HG03103 (cell line): ENCODE results near the gene C2CD4A.

Source experiments
- ATAC-seq: cut with Tn5 transposase; IDR thresholded peaks from one replicate; pipeline ENCODE4 v1.9.1; 2021; ENCODE audit warnings: low read depth; ENCODE audit not compliant: unreplicated experiment

The C2CD4A gene

GRCh38 chr15:62059108-62059815 is 7.5 kb upstream of the C2CD4A start:
- no peak for ATAC-seq

GRCh38 chr15:62059816-62060112 is 7.0 kb upstream of the C2CD4A start:
- peak; percentile 61 for ATAC-seq

- ATAC-seq = peak; percentile 85
These were observed 6.5 kb upstream of the C2CD4A start, which contains the start of gene VPS13C for GRCh38 chr15:62060113-62060895. VPS13C (minus strand) TSS chr15:62060447; CDS start chr15:62060374, 73 bp downstream.

GRCh38 chr15:62060896-62061280 is 5.9 kb upstream of the C2CD4A start:
- ATAC-seq = no peak

GRCh38 chr15:62063825-62064635 is 2.7 kb upstream of the C2CD4A start:
- no peak for ATAC-seq

- ATAC-seq = no peak
These were observed 769 bp downstream of the C2CD4A start for GRCh38 chr15:62067448-62068044.

GRCh38 chr15:62068071-62068809 is 1.5 kb downstream of the C2CD4A start:
- ATAC-seq = no peak

GRCh38 chr15:62068810-62069167 is 2.0 kb downstream of the C2CD4A start:
- ATAC-seq = no peak

- ATAC-seq = no peak
These were observed 2.8 kb downstream of the C2CD4A start for GRCh38 chr15:62069551-62069950.

GRCh38 chr15:62071711-62072308 is 5.0 kb downstream of the C2CD4A start:
- no peak for ATAC-seq

GRCh38 chr15:62075595-62076277 is 9.0 kb downstream of the C2CD4A start:
- ATAC-seq = no peak

GRCh38 chr15:62079594-62079993 is 12.8 kb downstream of the C2CD4A start:
- ATAC-seq = no peak

- no peak for ATAC-seq
These were observed 16.7 kb downstream of the C2CD4A start for GRCh38 chr15:62083194-62084154.

- ATAC-seq = no peak
These were observed 19.0 kb downstream of the C2CD4A start for GRCh38 chr15:62085740-62086139.

- ATAC-seq = no peak
These were observed 21.0 kb downstream of the C2CD4A start for GRCh38 chr15:62087671-62088352.

GRCh38 chr15:62088353-62088693 is 21.5 kb downstream of the C2CD4A start:
- ATAC-seq = no peak

GRCh38 chr15:62089616-62090015 is 22.8 kb downstream of the C2CD4A start:
- ATAC-seq = no peak

- ATAC-seq = no peak
These were observed 24.2 kb downstream of the C2CD4A start for GRCh38 chr15:62090988-62091387.
